Midbrain (tissue), 1 donor: ENCODE measurements around the gene ASS1.

Experiments
- DNase-seq: peaks from one replicate; lab custom pipeline; 2025; lab: John Stamatoyannopoulos, UW

Gene ASS1

DNA sequence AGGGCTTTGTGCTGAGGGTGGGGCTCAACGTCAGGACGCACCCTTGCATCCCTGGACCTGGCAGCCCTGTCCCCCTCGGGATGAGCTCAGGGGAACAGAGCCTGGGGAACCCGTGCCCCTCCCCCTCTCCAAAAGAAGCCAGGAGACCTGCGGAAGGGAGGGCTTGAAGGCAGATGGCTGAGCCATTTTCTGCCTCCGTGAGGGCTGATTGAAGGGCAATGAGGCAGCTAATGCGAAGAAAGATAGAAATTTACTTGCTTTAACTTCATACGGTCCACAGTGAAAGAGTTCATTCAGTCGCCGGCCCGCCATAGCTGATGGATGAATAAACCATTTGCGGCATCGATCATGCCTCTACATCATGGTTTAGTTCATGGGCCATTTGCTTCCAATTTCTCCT, 28.8 kb downstream of the ASS1 start:
- DNase-seq: no peak

DNA sequence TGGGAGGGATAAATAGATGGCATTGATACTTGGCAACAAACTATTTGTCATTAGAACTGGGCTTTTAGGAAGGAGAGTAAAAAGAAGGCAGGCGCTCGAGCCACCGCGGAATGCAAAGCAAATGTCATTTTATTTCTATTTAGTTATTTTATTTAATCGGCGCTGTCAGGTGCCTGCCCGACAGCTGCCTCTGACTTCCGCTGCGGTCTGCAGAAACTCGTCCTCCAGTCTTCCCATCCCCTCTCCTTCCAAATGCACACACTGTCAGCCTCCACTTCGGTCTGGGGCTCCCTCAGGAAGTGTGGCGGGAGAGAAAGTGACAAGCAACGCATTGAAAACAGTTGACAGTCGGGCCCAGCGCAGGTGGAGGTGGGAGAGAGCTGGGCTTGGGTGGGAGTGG, 29.3 kb downstream of the ASS1 start:
- DNase-seq: no peak

DNA sequence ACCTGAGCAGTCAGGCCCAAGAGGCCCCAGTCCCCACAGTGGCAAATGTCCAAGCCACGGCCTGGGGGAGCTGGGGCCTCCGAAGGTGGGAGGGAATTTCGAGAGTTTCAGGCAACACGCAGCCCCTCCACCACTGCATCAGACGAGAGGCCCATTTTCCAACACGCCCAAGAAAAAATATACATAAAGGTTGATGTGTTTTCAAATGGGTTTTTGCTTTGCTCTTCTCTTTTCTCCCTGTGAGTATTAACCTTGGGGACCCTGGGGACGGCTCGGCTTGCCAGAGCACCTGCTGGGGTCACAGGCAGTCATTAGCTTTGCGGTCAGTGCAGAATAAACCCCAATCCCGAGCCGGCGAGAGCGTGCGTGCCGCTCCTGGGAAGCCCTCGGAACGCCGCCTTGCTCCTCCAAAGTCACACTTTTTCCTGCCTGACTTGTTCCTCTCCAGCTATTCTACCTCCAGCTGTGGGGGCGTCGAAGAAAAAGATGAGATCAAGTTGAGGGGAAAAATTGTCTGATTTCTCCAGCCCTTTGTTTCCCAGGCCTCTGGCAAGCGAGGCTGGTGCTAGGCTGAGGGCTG, 31.5 kb downstream of the ASS1 start:
- no peak for DNase-seq

DNA sequence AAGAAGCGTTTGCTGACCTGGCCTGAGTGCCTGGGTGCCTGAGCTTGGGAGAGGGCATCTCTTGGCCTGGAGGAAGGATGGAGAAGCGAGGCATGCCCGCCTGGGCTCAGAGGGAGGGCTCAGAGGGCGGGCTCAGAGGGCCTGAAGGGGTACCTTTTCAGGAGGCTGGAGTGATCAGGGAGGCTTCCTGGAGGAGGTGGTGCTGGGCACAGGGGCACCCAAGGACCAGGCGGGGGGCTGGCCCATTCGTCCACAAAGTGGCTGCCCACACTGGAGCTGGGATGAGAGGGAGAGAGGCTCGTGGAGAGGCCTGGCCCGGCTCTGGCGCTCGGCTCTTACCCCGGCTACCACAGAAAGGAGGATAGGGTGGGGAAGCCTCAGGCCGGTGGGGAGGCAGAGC, 32.8 kb downstream of the ASS1 start:
- DNase-seq: no peak

DNA sequence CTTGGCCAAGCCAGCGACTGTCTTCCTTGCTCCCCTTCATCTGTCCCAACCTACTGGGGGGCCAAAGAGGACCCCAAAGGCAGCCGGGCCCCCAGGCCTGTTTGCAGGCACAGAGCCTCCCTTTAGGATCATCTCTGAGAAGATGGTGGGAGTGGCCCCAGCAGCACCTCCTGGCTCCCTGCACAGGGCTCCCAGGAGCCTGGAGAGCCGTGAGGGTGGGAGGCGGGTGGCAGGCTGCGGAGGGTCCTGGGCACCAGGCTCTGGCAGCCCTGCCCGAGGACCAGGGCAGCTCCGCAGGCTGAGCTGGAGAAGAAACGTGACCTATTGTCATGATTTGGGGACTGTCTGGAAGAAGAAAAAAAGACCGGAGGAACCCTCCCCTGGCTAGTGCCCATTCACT, 33.4 kb downstream of the ASS1 start:
- DNase-seq: no peak

DNA sequence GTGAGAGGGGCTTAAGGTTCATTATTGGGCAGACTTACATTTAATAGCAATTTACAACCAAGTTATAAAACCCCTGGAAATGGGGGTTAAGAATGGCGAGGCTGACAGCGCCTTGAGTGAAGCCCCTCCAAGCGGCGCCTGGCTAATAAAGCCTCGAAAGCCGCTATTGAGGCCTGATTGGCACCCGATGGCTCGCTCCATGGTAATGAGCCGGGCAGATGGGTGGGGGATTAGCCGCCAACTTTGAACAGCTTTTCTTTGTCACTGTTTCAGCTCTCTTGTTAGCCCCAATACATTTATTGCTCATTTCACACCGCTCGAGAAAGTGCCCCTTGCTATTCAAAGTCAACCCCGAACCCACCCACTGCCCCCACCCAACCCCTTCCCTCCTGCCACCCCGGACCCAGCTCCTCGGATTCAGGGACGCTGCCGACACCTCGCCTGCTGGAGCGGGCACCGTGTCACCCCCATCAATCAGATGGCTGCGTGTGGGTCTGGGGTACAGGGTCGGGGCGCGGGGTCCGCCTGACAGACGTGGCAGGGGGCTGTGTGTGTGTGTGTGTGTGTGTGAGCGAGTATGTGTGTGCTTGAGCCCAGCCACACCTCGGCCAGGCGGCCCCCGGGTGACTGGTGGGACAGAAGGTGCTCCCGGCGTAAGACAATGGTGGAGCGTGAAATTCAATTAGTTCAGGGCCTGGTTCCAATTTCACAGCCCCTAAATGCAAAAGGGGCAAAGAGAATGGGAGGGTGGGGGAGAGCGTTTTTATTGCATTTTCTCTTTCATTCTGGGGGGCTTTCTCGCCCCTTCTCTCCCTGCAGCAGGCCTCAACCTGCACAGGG, 34.2 kb downstream of the ASS1 start:
- no peak for DNase-seq

DNA sequence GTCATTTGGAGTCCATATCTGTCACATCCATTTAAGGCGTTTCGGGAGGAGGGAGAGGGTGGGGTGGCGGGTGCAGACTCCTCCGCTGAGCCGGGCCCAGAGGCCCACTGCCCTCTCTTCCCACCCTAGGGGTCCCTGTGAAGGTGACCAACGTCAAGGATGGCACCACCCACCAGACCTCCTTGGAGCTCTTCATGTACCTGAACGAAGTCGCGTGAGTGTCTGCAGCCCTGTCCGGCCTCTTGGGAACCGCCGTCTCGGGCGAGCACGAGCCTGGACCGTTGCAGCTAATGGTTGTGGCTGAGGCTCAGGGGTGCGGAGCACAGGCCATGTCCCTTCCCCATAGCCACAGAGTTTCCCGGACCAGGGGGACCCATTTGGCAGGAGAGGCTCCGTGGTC, 34.8 kb downstream of the ASS1 start:
- DNase-seq: no peak

DNA sequence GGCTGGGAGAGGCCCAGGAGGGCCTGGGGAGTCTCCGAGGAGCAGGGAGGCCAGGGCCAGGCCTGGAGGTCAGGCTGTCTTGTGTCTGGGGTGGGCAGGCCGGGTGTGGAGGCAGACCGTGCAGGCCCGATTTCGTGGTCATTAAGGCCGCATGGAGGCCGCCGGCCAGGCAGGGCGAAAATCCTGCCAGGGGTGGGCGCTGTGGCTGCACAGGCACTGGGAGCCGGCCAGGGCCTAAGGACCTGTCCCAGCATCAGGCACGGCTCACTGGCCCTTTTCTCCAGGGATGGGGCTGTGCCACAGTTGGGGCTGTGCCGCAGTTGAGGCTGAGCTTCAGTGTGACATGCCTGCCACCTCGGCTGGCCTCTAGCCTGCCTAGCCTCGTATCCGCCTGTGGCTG, 35.9 kb downstream of the ASS1 start:
- no peak for DNase-seq

DNA sequence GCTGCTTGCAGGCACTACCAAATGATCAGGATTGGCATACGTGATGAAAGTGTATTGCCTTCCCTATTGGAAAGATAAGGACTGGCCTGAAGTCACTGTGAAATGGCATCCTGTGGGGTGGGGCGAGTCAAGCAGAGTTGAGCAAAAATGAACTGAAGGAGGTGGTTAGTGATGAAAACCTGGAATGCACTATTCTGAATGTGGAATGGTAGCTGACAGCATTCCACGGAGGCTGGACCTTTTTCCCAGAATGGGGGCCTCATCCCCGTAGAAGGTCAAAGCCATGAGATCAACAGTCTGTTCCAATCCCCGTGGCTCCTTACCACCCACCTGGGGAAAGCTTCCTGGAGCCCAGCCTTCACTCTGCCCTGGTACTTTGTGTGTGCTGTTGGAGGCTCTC, 37.7 kb downstream of the ASS1 start:
- DNase-seq: no peak

DNA sequence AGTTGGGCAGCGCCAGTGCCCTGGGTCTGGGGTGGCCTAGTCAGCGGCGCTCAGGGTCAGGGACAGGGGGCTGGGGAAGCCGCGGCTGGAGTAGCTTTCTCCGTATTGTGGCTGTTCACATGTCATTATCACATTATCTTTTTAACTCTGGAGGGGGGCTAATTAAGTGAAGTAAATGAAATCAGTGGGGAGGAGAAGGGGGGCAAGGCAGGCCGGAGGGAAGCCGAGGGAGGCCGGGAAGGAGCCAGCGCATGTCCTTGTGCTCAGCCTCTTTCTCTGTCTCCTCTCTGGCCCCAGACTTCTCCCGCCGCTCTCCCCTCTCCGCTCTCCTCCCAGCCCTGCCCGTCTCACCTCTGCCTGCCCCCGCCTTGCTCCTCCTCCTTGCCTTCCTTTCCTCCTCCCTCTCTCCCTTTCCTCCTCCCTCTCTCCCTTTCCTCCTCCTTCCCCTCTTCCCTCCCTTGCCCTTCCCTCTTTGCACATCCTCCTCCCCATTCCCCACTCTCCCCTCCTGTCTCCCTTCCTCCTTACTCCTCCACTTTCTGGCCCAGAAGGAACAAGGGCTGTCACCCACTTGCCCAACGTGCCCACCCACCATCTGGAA, 38.7 kb downstream of the ASS1 start:
- no peak for DNase-seq

DNA sequence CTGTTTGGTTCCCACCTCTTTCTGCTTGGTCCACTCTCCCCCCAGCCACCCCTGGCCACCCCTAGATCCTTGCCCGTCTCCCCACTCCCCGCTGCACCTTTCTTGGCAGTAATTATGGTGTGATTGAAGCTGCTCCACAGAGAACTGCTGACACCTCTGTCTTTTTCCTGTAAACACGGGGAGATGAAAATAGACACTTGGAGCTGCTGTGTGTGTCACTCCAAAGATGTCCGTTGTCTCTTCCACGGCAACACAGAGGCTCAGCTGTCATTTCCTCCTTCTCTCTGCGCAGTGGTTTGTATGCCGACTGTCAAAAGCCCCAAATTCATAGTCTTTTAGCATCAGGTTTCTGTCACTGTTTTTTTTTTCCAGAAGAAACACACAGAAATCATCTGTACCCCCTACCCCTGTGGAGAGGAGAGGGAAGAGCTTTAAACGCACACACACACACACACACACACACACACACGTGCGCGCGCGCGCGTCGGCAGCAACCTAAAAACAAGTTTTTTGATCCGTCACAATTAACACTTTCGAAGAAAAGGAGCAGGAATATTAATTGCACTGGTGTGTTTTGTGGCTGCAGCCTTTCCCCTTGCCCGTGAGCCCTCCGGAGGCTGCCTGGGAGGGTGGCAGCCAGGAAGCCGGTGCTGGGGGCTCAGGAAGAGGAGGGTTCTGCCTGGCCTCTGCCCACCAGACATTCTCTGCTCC, 39.8 kb downstream of the ASS1 start:
- DNase-seq: no peak

DNA sequence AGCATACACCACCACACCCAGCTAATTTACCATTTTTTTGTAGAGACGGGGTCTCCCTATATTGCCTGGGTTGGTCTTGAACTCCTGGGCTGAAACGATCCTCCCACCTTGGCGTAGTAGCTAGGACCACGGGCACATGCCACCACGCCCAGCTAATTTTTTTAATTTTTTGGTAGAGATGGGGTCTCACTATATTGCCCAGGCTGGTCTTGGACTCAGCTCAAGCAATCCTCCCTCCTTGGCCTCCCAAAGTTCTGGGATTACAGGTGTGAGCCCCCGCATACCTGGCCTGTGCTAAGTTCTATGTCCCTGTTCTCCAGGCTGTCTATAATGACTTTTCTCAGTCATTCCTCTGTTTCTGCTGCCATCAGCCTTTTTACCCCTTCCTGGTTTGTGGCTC, 41.3 kb downstream of the ASS1 start:
- no peak for DNase-seq

DNA sequence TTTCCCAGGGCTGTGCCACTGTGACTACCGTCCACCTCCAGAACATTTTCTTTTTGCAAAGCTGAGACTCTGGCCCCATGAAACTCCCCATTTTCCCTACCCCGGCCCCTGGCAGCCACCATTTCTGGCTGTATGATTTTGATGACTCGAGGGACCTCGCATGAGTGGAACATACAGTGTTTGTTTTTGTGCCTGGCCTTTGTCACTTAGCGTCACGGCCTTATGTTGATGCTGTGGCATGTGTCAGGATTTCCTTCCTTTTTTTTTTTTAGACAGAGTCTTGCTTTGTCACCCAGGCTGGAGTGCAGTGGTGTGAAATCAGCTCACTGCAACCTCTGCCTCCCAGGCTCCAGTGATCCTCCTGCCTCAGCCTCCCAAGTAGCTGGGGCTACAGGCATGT, 42.7 kb downstream of the ASS1 start:
- DNase-seq: no peak

DNA sequence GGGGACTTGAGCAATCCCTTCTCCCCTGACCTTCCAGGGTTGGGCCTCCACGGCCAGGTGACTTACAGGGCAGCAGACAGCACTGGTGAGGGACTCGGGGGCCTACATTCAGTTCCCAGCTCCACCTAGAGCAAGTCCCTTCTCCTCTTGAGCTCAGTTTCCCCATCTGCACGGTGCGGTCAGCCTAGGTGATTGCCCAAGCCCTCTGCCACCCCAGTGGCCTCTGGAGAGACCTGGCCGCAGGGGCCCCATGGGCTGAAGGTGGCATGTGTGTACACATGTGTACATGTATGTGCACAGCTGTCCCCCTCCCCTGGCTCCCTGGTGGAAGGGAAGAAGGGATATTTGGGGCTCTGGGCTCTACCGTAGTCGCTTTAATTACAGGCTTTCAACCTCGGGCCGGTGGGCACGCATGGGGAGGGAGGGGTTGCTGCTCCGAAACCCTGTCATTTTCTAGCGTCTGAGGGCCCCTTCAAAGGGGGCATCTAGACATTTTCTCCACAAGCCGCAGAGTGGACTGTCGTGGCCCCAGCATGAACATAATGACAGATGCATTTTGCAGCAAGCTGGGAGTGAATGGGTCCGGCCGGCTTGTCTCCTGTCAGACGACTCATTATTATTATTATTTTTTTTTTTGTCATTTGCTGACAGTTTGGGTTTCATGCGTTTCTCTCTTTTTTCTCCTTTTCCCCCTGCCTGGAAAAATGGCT, 44.0 kb downstream of the ASS1 start:
- DNase-seq: no peak

DNA sequence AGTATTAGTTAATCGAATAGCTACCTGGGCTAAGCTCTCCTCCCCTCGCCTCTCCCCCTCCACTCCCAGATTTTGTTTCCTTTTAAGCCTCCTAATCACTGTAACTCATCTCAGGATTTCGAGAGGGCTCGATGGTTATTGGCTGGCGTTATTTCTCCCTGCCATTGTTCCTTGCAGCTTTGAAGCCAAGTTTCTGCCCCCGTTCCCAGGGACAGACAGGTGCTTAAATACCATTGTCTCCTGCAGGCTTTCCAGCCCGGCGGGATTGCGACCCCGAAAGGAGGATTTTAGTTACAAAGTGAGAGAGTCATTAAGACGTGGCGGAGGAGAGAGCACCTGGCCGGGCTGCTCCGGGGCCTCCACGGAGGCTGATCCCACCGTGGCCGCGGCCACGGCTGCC, 46.2 kb downstream of the ASS1 start:
- DNase-seq: no peak

DNA sequence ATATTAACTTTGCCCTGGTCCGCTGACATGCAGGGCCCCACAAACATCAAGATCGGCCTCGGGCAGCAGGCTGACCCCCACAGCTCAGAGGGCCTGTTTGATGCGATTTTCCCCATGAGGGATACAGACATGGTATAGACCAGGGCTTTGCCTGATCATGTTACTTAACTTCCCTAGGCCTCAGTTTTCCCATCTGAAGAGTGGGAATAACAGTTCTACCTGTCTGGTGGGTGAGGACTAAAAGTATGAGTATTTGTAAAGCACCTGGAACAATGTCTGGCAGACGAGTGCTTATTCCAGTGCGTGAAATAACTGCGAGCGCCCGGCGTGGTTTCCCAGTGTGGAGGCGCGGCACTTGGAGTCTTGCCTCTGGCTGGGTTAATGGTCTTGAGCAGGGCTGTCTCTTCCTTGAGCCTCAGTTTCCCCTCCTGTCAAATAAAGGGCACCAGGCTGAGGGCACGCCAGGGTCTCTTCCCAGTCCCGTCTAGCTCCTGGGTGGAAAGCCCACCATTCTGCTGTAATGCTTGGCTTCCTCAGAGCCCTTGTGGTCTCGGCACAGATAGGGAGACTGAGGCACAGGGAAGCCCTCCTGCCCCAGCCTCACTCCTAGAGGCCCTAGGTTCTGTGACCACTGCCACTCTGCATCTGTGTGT, 47.2 kb downstream of the ASS1 start:
- DNase-seq: no peak

DNA sequence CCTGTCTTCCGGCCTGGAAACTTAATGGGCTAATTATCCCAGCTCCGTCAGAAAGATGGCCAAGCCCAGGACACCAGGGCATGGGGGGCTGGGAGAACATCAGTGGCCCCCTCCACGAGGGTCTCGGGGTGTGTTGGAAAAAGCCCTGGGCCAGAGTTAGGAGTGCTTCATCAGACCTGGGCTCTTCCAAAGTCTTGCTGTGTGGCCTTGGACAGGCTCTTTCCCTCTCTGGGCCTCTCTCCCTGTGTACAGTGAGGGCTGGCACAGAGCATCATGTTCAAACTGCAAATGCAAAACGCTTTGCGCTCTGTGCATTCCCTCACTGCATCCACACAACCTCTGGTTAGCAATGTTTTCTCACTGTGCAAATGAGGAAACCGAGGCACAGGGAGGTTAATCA, 48.3 kb downstream of the ASS1 start:
- no peak for DNase-seq

DNA sequence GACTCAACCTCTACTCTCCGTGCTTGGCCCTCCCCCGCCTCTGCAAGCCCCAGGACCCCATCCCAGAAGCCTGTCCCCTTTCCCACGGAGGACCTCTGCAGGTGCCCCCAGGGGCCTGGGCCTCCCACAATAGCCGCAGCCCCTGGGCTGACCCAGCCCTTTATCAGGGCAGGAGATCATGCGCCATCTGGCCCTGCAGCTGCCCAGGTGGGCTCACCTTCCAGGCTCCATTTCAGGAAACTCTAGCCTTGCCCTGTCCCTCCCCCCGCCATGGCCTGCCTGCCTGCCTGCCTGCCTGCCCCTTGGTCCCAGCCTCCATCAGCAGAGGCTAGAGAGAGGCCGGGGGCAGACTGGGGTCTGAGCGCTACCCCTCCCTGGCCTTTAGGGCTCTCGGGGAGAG, 48.7 kb downstream of the ASS1 start:
- no peak for DNase-seq

DNA sequence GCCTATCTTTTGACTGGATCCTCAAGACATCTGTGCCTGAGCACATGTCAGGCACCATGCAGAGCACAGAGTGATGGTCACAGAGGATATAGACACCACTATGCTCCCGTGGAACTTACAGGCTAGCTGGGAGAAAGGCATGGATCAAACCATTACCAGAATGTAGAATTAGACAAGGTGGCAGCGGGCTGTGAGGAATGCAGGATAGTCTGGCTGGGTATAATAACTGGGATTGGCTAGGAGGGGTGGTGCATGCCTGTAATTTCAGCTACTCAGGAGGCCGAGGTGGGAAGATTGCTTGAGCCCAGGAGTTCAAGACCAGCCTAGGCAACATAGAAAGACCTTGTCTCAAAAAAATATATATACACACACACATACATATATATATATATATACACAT, 50.3 kb downstream of the ASS1 start:
- DNase-seq: no peak

DNA sequence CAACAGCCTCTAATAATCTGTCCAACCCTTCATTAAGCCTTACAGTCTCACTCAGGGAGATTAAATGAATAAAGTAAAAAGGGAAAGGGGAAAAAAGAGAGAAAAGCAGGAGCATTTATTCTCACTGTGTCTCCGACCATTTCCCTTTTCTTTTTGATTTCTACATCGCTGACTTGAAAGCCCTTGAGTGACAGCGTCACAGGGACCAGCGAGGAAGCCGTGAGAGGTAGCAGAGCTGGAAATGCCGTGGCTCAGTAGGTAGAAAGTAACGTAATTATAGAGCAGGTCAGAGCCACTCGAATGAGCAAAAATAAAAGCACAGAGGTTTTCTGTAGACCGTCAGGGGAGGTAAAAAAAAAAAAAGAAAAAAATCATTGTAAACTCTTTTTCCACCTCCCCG, 52.4 kb downstream of the ASS1 start:
- DNase-seq: no peak

DNA sequence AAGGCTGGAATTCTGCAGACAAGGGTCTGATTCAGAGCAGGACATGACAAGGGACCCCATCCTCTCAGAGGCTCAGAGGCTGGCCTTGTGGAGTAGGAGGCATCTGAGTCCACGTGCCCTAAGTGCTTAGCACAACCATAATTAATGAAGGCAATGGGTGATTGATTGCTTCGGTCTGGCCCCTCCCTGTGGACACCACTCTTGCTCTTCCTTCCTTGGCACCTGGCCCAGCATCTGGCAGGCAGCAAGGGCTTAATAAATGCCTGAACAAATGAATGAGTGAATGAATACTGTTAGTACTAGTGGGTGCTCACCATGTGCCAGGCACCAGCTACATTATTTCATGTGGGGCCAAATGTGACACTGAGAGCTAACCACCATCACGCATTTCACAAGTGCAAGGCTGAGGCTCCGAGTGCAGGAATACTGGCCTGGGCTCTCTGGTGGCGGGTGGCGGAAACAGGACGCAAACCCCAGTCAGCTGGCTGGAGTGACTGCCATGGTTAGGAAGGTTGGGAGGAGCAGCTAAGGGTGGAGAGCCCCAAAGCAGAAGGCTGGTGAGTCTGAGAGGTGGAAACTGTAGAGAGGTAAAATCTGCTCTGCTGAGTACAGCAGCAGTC, 53.6 kb downstream of the ASS1 start:
- no peak for DNase-seq
